Prostate gland (tissue), 2 donors: ENCODE data around the gene DOCK7.

Source experiments
- CTCF ChIP-seq, 4 experiments: fragments of 200-600 bp in 2 of 4; fragments of 450-650 bp in 2 of 4; sonication (generic) in 2 of 4; IDR thresholded peaks; 1 replicate in 3 of 4; 2 replicates in 1 of 4; pipeline ENCODE4 v1.5.1; 2016 to 2019; ENCODE audit warnings: antibody characterized with exemption in 4 of 4, mild to moderate bottlenecking in 2 of 4, moderate library complexity in 2 of 4
- POLR2AphosphoS5 ChIP-seq: sonication (generic); formaldehyde crosslinking; IDR thresholded peaks from one replicate; pipeline ENCODE4 v1.6.1; 2017; ENCODE audit warnings: antibody characterized with exemption

DNA sequence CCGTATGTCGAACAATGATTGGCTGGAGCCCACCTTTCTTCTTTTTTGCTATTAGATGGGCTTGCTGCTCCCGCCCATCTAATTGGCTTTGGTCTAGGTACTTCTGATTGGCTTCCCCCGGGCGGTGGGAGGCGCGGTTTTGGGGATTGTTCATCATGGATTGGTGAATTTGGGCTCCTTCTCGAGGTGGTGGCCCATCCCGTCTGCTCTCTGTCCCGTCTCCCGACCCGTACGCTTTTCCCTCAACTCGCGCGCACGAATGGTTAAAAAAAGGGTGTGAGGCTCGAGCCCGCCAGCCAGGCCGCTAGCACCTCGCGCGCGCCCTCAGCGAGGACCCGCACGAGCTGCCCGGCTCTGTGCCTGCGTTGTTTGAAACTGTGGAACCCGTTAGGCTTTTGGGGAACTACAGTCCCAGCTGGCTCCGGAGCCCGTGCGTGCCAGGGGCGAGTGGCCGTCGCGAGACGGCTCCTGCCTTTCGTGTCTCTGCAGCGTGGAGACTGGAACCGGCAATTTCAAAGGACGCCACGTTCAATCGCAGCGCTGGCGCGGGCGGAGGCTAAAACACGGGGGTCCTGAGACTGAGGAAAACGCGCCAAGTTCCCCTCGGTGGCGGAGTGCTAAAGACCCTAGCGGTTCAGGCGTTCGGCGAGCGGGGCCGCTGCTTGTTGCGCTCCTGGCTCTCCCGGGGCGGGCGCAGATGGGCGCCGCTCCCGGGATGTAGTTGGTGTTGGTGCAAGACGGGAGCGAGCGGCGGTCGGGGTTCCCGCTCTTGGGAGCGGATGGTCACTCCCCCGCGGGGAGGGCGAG is 251.5 kb downstream of the DOCK7 start, which contains the start of gene USP1:
- no peak for TF ChIP-seq CTCF (IDR thresholded peaks at IDR 0.05)
- peak; percentile 24 for TF ChIP-seq POLR2AphosphoS5
